HG02798 (cell line): ENCODE results near the gene TH.

Source experiments
- ATAC-seq: cut with Tn5 transposase; IDR thresholded peaks from one replicate; pipeline ENCODE4 v1.9.1; 2021; ENCODE audit warnings: mild to moderate bottlenecking; ENCODE audit not compliant: unreplicated experiment, poor library complexity

TH gene

DNA sequence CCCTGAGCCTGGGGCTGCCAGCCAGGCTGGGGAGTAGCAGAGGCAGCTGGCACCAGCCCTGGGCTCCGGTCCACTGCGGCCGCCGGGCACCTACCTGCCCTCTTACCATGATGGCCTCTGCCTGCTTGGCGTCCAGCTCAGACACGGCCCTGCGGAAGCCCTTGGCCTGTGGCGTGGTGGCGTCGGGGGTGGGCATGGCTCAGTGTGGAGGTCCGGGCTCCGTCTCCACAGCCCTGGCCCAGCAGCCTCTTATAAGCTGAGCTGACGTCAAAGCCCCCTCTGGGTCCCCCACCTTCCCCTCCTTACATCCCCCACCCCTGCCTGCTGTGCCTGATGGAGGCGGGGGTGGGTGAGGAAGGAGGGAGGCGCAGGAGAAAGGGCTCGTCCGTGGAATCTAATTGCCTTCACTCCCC, at the start of gene TH:
TH (minus strand) TSS at position 225 of the 413 bp plus-strand sequence; CDS start at position 196, 29 bp downstream.
- ATAC-seq: no peak

DNA sequence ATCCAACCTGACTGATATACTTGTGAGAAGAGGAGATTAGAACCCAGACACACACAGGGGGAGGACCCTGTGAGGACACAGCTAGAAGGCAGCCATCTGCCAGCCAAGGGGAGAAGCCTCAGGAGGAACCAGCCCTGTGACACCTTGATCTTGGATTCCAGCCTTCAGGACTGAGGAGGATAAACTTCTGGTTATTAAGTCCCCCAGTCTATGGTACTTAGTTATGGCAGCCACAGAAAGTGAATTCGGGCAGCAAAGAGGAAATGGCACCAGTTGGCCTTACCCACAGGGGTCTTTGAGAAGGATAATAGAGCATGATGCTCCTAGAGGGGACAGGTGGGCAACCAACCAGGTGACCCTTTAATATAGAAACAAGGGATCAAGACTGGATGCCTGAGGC, 49.4 kb upstream of the TH start:
- no peak for ATAC-seq

DNA sequence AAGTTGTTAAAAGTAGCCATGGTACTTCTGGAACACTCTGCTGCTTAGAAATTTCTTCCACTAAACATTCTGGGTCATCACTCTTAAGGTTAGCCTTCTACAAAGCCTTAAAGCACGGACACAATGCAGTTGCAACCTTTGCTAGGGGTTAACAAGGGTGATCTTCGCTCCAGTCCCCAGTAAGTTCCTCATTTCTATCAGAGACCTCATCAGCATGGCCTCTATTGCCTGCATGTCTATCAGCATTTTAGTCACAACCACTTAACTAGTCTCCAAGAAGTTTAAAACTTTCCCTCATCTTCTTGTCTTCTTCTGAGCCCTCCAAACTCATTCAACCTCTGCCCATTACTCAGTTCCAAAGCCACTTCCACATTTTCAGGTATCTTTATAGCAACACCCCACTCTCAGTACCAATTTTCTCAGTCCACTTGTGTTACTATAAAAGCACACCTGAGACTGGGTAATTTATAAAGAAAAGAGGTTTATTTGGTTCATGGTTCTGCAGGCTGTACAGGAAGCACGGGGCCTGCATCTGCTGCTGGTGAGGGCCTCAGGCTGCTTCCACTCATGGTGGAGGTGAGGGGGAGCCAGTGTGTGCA, 48.7 kb upstream of the TH start:
- ATAC-seq: no peak

DNA sequence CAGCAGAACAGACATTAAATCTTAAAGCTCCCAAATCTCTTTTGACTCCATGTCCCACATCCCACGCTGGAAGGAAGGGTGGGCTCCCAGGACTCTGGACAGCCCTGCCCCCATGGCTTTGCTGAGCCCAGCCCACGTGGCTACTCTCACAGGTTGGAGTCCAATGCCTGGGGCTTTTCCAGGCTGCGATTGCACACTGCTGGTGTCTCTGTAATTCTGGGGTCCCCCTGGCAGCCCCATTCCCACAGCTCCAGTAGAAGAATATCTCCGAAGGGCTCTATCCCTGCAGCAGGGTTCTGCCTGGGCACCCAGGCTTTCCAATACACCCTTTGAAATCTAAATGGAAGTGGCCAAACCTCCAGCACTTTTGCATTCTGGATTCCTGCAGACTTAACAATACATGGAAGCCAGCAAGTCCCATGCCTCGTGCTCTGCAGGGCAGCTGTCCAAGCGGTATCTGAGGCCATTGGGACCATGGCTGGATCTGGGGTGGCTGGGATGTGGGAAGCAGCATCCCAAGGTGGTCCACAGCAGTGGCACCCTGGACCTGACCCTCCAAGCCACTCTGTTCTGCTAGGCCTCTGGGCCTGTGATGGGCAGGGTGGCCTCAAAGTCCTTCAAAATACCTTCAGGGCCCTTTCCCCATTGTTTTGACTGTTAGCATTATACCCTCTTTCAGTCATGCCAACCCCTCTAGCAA, 47.9 kb upstream of the TH start:
- ATAC-seq: no peak

DNA sequence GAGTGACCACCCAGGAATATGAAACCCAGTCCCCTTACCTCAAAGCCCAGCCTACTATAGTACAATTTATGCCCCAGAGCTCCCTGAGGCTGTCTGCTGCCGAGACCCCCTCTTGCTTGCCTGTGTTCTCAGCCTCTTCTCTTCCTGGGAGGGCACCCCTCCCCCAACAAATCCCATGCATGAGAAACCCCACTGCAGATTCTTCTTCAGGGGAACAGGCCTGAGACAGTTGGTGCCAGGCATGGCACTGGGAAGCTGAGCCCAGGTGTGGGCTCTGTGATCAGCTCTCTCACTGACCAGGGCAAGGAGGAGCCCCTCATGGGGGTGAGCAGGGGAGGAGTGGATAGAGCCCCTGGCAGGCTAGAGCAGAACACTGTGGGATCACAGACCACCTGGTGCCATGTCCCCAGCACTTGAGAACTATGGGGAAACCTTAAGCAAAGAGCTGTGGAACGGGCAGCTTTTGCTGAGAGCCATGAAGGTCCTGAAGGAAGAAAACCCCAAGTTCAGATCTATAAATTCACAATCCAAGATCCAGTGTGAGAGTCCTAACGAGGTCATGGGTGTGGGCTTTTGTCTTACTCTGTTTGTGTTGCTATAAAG, 46.5 kb upstream of the TH start:
- no peak for ATAC-seq

DNA sequence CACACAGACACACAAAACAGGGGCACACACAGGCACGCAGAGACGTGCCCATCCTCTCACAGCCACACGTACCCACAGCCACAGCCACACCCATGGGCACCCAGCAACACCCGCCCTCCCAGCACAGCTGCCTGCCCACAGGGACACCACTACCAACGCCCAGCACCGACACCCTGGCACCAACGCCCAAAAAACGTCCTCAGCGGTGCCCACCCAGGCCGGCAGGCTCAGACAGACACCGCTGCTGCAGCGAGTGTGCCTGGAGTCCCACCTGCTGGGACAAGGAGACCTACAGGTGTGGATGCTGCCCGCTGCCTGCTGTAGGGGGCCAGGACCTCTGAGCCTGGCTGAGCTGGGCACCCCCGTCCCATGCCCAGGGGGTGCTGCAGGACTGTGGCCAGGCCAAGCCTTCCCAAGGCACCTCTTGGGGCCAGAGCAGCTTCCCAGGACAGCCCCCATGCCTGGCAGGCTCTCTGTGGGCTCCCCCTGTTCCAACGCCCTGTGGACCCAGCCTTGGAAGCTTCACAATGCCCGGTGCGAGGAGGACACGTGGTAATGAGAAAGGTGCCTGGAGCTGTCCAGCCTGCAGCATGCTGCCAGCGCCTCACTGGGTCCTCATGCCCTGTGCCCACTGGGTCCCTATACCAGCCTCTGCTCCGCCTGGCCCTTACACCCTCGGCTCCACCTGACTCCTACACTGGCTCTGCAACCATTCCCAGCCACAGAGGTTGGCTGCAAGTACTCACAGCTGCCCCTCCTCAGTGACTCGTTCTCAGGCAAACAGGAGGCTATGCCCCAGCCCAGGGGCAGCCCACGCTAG, 45.8 kb upstream of the TH start:
- no peak for ATAC-seq

DNA sequence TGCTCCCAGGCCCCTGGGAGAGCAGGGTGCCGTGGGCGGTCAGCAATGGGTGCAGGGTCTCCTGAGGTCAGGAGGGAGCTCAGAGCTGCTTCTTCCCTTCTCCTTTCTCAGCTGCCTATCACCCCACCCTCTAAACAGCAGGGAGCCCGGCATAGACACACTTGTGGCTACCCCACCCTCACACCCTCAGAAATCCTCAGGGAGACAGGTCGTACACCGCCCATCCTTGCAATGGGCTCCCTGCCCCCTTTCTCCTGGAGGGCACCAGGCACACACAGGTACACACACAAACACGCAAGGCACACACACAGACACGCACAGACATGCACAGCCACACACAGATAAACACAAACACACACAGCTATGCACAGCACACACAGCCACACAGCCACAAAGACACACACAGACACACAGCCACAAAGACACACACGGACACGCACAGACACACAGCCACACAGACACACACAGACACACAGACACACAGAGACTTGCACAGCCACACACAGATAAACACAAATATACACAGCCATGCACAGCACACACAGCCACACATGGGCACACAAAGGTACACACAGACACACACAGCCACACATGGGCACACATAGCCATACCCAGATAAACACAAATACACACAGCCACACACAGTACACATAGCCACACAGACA, 44.9 kb upstream of the TH start:
- no peak for ATAC-seq

DNA sequence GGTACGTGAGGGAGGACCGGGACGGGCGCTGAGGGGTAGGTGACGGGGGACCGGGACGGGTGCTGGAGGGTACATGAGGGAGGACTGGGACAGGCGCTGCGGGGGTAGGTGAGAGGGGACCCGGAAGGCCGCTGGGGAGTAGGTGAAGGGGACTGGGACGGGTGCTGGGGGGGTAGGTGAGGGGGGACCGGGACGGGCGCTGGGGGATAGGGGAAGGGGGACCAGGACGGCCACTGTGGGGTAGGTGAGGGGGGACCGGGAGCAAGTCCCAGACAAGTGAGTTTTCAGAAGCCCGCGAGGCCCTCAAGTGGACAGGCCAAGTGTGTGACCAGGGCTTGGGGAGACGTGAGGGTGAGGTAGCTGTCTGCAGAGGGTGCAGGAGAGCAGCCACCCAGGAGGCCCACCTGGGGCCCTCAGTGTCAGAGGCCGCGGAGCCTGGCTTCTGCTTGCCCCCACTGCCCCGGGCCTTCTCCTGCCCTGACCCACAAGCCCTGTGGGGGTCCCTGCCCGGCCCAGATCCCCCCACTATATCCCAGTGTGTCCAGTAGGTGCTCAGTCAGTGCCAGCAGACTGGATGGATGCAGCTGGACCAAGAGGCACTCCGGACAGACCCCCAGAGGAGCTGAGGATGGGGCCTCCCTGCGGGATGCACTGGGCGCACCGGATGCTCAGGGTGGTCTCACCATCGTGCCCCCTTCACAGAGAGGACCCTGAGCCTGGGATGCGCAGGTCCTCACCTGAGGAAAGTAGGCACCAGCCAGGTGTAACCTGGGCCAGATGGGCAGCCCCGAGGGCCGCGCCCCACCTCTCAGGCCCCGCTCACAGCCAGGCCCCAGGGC, 44.2 kb upstream of the TH start:
- no peak for ATAC-seq

DNA sequence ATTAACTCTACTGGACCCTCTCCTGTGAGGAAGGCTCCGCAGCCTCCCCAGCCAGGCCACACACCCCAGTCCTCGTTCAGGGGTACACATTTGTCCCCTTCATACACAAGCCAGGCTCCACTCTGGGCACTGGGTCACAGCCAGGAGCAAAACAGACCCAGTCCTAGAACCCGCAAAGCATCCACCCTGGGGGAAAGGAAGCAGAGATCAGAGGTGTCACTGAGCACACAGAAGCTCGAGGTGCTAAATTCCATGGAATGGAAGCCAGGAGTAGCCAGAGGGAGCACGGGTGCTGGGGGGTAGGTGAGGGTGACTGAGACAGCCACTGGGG, 43.6 kb upstream of the TH start:
- ATAC-seq: no peak

DNA sequence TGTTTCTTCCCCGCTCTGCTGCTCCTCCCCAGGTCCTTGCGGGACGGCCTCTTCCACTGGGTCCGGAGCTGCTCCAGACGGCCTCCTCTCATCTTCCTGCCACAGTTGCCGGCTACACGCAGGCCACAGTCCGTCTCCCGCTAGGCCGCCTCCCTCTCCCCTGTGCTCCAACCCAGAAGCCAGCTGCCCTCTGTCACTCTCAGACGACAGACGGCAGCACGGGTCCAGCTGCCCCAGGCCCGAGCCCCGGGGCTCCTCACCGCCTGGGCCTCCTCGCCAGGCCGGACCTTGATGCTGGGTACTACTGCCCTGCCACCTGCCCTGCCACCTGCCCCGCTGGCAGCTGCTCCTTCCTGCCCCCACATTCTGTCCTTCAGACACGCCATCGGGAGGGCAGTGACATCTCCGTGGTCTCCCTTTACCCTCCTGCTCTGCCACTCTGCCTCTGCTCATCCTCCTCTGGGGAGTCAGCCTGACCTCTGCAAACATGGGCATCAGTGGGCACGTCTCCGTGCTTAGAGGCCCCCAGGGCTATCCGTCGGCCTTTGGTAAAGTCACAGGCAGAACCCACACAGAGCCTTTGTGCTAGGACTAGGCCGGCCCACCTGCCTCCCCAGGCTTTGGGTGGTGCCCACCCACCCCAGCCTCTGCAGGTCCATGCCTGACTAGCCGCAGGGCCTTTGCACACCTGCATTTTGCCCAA, 43.1 kb upstream of the TH start:
- no peak for ATAC-seq

DNA sequence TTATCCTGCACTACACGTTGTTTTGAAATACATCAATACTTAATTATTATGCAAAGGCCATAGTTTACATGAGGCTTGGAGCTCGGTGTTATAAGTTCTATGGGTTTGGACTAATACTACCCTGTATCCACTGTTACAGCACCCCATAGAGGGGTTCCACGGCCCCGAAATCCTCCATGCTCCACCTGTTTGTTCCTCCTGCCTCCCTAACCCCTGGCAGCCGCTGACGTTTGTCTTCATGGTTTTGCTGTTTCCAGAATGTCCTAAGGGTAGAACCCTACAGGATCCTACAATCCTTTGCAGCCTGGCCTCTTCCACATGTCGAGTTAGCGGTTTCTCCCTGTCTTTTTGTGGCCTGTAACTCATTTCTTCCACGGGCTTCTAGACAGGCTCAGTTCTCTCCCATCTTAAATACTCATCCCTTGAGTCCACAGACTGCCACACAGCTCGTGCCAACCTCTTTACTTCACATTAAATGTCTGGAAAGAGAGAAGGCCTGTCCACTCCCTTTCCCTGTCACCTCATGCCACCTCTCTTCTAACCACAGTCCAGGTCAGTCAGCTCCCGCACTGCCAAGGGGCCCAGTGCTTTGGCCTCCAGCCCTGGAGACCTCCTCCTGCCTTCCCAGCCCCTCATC, 42.4 kb upstream of the TH start:
- ATAC-seq: no peak

DNA sequence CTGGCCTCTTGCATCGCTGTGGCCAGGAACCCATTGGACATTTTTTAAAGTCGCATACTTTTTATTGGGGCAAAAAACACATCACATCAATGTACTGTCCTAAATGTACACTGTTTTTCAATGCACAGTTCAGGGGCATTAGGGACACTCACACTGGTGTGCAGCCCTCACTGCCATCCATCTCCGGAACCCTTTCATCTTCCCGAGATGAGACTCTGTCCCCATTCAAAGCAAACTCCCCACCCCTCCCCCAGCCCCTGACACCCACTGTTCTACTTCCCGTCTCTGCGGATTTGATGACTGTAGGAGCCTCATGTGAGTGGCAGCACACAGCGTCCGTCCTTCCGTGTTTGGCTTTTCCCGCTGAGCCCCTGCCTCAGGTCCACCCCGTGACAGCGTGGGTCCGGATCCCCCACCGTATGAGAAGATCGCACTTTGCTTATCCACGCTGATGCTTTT, 41.8 kb upstream of the TH start:
- ATAC-seq: no peak

DNA sequence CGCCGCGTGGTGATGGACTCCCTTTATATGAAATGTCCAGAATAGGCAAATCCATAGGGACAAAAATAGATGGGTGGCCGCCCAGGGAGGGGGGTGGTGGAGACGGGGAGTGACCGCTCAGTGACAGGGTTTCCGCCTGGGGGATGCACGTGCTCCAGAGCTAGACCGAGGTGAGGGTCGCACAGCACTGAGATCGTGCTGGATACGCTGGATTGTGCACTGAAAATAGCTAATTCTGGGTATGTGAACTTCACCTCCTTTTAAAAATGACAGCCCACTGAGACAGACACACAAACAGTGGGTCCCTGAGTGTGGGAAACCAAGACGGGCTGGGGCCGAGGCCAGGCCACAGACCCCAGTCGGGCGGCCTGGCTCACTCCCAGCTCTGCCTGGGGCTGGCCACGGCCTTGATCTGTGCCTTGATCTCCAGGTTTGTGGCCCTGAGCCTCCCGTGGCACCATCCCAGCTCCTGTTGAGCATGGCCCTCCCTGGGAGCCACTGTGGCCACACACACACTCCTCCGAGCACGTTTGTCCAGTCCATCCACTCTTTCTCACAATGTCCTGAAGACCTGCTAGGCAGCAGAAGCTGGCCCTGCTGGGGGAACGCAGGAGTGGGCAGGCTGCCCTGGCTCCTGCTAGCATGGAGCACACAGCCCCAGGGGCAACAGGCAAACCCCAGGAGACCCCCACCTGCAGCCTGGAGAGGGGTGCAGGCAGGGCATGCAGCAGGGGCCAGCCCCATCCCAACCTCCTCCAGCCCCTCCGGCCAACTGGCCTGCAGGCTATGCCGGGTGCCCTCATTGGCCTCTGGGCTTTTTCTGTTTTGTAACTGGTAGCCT, 41.0 kb upstream of the TH start:
- ATAC-seq: no peak

DNA sequence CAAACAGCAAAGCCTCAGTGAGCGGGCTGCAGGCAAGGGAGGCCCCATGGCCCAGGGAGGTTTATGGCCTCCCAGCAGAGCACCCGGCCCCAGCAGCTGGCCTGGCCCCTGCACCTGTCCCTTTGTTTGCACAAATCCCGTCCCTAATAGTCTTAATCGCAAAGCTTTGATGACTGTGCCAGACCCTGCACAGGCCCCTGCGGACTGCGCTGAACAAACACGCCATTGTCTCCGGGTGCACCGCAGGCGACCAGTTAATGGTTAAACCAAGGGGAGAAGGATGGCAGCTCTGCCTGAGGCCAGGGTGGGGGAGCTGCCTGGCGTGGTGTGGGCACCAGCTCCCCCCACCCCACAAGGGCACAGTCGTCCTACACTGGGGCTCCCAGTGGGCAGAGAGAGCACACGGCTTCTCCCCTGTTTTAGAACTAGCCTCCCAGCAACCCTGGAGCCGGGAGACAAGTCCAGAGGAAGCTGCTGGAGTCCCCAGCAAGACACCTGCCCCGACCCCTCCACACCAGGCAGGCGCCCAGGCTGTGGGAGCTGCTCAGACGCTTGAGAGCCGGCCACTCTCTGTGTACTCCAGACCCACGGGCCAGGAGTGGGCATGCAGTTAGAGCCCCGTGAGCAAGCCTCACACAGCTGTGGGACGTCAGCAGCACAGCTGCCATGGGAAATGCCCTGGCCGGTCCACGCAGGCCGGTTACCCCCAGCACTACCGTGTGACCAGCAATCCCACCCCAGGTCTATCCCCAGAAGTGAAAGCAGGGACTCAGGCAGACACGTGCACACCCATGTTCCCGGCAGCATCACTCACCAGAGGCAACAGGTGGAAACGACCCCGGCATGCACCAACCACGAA, 39.7 kb upstream of the TH start:
- ATAC-seq: no peak

DNA sequence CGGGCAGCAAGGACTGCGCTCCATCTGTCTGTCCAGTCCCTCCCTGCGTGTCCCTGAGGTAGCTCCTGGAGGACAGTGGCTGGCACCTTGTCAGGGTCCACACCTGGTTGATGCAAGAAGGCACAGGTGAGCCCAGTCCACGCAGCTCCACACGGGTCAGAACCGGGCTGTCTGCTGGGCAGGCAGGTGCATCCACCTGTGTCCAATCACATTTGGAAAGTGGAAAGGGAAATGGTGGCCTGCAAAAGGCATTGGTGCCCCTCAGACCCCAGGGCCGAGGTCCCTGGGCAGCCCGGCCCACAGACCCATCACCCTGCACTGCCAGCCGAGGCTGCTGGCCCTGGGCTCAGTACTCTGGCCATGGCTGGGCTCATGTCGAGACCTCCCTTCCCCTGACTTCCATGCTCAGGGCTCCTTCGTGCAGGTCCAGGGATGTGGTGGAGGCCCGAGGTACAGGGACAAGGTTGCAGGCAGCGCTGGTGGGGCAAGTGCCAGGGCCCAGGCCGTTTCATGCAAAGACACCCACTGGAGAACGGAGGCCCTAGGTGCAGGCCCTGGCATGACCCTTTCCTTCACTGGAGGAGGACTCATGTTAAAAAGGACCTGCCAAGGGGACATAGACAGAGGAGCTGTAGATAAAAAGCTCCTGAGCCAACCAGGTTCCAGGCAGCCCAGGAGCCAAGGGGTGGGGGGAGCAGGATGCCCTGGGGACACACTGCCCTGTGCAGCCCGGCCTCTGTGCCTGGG, 38.9 kb upstream of the TH start:
- ATAC-seq: no peak

DNA sequence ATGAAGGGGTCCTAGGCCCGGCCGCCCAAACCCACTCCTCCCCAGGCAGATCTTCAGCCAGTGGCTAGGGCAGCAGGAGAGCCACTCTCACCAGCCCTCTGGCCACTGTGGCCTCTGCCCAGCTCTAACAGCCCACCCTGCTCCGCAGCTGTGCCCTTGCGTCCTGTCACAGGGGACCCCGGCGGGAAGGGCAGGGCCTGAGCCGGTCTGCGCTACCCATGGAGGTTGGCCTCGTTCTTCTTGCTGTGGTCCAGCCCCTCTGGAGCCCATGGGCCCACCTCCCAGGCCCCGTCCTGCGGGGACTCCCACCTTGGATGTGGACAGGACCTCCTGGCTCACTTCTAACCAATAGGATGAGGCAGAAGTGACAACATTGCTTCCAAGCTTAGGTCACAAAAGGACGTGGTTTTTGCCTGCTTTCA, 38.3 kb upstream of the TH start:
- ATAC-seq: no peak
